Measurements from ENCODE around the gene SLC12A7. TPM values are rescaled to one million over a fixed set of nuclear protein-coding genes. Genes with fewer than 3 reads are reported as not detected.
"Not testable (repeated sequence)": the region's sequence is repeated elsewhere in the genome, so short reads cannot be mapped to it uniquely, and the experiment has no call there.

Gene SLC12A7
- total RNA-seq, 1 donor from 2014 or later = 4.4 TPM

GRCh38 chr5:1034986-1035385 is 76.9 kb downstream of the SLC12A7 start:
- no peak for DNase-seq

GRCh38 chr5:1034421-1034905 is 77.4 kb downstream of the SLC12A7 start:
- DNase-seq = no peak

- no peak for DNase-seq
Observed at GRCh38 chr5:1033606-1034420, 78.0 kb downstream of the SLC12A7 start.

GRCh38 chr5:1033178-1033577 is 78.7 kb downstream of the SLC12A7 start:
- no peak for DNase-seq

- no peak for DNase-seq
Observed at GRCh38 chr5:1032551-1033027, 79.3 kb downstream of the SLC12A7 start.

GRCh38 chr5:1032011-1032410 is 79.9 kb downstream of the SLC12A7 start:
- no peak for DNase-seq

- DNase-seq = no peak
Observed at GRCh38 chr5:1031306-1031959, 80.4 kb downstream of the SLC12A7 start.

GRCh38 chr5:1030801-1031271 is 81.0 kb downstream of the SLC12A7 start:
- no peak for DNase-seq

GRCh38 chr5:1029945-1030625 is 81.8 kb downstream of the SLC12A7 start:
- no peak for DNase-seq

GRCh38 chr5:1029282-1029944 is 82.5 kb downstream of the SLC12A7 start:
- DNase-seq = no peak

- DNase-seq = no peak
Observed at GRCh38 chr5:1028481-1029281, 83.2 kb downstream of the SLC12A7 start.

GRCh38 chr5:1027631-1028441 is 84.0 kb downstream of the SLC12A7 start:
- no peak for DNase-seq

GRCh38 chr5:1026700-1027621 is 84.9 kb downstream of the SLC12A7 start:
- no peak for DNase-seq

- not testable (repeated sequence) for DNase-seq
Observed at GRCh38 chr5:1021969-1022336, 89.9 kb downstream of the SLC12A7 start.

GRCh38 chr5:1021136-1021968 is 90.5 kb downstream of the SLC12A7 start:
- no peak for DNase-seq

- no peak for DNase-seq
Observed at GRCh38 chr5:1020452-1020961, 91.4 kb downstream of the SLC12A7 start.

- no peak for DNase-seq
Observed at GRCh38 chr5:1019001-1019905, 92.6 kb downstream of the SLC12A7 start.

Measured in occipital lobe (tissue), 2 donors.